GM12891 (cell line): Measurements from ENCODE around the gene TRIM38.
"Not testable (repeated sequence)": the region's sequence is repeated elsewhere in the genome, so short reads cannot be mapped to it uniquely, and the experiment has no call there.

Experiments used
- DNase-seq: peaks from one replicate; pipeline ENCODE4 v3.0.0; 2011; ENCODE audit warnings: low spot score; ENCODE audit not compliant: insufficient read length
- FAIRE-seq: peaks from 2 replicates; lab custom pipeline; 2011; peaks lifted over from hg19 to GRCh38; lab: Jason Lieb, UNC
- PAX5 ChIP-seq: IDR thresholded peaks from 2 replicates; pipeline ENCODE4 v1.6.1; 2011; ENCODE audit warnings: low read length, moderate library complexity, mild to moderate bottlenecking; ENCODE audit not compliant: insufficient read depth, severe bottlenecking
- POLR2A ChIP-seq: IDR thresholded peaks from 2 replicates; pipeline ENCODE4 v1.6.1; 2011; ENCODE audit warnings: low read depth, low read length, control low read depth
- POLR2AphosphoS5 ChIP-seq: IDR thresholded peaks from 2 replicates; pipeline ENCODE4 v1.6.1; 2011; ENCODE audit warnings: low read depth, low read length, control low read depth
- POU2F2 ChIP-seq: IDR thresholded peaks from 2 replicates; pipeline ENCODE4 v1.6.1; 2011; ENCODE audit warnings: low read depth, mild to moderate bottlenecking, control low read depth, low read length, moderate library complexity
- SPI1 ChIP-seq: IDR thresholded peaks from 2 replicates; pipeline ENCODE4 v1.6.1; 2011; ENCODE audit warnings: low read depth, low read length, control low read depth
- TAF1 ChIP-seq: IDR thresholded peaks from 2 replicates; pipeline ENCODE4 v1.6.1; 2011; ENCODE audit warnings: low read depth, low read length, control low read depth

TRIM38 gene

DNA sequence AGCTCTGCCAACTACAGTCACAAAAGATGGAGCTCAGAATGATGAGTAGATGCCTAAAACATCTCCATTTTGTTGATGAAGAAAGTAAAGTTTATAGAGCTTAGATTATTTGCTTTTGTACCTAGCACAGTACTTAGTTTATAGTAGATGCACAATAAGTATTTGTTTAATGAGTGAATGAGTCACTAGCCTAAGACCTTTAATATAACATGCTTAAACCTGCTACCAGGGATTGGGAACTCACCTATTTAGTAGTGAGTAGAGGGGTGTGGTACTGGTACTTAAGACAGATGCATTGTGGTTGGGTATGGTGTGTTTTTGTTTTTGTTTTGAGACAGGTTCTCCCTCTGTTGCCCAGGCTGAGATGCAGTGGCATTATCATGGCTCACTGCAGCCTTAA is 35.8 kb downstream of the TRIM38 start:
- TF ChIP-seq PAX5 = no peak
- TF ChIP-seq POU2F2 = no peak
- FAIRE-seq (no peak), DNase-seq (no peak)

DNA sequence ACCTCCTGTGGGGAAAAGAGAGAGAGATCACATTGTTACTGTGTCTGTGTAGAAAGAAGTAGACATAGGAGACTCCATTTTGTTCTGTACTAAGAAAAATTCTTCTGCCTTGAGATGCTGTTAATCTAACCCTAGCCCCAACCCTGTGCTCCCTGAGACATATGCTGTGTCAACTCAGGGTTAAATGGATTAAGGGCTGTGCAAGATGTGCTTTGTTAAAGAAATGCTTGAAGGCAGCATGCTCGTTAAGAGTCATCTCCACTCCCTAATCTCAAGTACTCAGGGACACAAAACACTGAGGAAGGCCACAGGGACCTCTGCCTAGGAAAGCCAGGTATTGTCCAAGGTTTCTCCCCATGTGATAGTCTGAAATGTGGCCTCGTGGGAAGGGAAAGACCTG is 36.6 kb downstream of the TRIM38 start:
- FAIRE-seq, DNase-seq: not testable (repeated sequence)

DNA sequence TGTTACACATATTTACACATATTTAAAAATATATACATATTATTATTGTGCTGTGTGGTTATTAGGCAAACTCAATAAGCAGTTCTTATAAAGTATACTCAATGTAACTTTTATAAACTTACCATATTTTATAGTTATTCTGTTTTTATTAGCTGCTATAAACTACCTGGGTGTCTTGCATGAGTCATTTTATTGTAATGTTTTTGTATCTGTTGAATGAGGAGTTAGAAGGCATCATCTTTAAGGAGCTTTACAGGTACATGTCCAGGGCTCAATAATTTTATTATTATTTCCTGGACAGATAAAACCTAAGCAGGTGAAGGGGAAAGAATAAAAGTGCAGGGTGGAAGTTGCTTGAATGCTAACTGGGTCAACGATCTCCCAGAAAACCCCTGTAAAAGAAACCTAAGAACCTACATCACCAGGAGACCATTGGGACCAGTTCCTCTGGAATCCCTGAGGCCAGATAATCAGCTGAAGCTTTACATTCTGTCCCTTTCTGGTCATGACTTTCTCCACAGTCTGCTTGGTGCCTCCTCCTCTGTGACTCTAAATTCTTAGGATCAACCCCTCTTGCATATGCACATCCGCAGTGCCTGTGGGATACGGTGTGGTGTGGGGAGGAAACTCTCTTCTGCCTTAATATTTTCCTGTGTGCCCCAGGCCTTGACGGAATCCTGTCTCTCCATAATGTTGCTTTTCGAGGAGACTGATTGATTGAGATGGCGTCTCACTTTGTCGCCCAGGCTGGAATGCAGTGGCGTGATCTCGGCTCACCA is 38.0 kb downstream of the TRIM38 start:
- TF ChIP-seq POLR2A (no peak), SPI1 (no peak), TAF1 (no peak), POLR2AphosphoS5 (no peak), POU2F2 (no peak), PAX5 (no peak)
- FAIRE-seq = no peak
- no peak for DNase-seq

DNA sequence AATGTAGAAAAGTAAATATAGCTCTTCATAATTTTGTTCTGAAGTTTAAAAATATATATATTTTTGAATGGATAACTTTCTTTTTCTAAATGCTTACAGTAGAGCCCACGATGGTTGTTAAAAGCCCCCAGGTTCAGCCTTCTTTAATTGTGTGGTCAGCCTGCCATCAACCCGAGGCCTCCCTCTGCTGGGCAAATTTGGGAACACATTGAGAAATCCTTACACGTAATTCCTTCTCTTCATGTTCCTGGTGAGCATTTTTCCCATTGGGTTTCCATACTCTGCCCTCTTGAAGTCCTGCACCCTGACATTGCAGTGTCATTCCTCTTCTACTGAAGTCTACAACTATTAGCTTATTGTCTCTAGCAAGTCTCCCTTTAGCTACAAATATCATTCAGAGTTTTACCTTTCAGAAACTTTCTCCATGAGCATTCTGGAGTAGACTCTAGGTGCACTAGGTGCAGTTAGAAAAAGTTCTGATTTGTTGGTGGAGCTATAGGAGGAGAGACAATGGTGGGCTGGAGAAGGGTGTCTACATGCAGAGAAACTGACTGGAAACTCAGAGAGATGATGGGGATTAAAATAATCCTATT is 40.6 kb downstream of the TRIM38 start:
- no peak for DNase-seq
- peak; percentile 71 for FAIRE-seq
- TF ChIP-seq TAF1 (no peak), POLR2A (no peak), SPI1 (no peak), PAX5 (no peak), POU2F2 (no peak), POLR2AphosphoS5 (no peak)

DNA sequence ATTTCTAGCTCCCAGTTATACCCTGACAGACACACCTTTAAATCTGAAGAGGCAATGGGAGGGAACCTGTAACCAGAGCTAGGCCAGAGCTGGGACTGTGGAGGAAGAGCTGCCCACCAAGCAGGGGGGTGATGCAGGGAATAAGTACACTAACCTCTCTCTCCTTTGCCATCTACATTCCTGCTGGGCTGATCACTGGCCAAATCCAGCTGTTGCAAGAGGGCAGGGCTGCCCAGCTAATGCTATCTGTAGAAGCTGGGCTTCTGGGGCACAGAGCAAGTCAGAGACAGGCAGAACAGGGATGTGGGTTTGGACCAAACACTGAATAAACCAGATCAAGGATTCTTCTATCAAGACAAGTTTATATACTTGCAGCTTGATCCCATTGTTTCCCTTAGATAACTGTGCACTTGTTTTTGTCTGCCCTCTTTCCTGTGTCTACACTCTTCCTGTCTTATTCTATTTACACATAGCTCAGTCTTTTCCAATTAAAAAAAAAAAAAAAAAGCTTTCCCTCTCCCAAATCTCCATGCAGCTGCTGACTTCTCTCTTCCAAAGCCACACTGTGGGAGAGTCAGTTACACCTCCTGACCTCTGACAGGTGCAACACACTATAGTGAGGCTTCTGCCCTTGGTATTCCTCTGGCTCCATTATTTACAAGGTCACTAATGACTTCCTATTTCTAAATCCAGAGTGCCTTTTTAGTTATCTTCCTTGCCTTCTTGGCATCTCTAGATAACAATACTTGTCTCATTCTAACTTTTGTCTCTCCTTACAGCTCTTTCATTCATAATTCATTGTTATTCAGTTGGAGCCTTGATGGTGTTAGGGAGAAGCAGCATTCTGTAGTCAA is 43.7 kb downstream of the TRIM38 start:
- no peak for FAIRE-seq
- no peak for DNase-seq
- TF ChIP-seq POLR2A = no peak
- TF ChIP-seq POU2F2 = no peak
- TF ChIP-seq POLR2AphosphoS5 = no peak
- no peak for TF ChIP-seq TAF1
- TF ChIP-seq SPI1 = no peak
- no peak for TF ChIP-seq PAX5

DNA sequence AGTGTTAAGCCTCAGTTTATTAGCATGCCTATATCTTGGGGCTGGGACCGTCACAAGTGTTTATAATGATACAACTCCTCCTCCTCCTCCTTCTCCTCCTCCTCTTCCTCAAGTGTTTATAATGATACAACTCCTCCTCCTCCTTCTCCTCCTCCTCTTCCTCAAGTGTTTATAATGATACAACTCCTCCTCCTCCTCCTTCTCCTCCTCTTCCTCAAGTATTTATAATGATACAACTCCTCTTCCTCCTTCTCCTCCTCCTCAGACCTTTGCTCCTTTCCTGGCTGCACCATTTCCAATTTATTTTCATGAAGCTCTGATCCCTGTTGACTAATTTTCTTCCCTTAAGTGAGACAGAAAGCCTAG is 44.3 kb downstream of the TRIM38 start:
- not testable (repeated sequence) for FAIRE-seq, DNase-seq

DNA sequence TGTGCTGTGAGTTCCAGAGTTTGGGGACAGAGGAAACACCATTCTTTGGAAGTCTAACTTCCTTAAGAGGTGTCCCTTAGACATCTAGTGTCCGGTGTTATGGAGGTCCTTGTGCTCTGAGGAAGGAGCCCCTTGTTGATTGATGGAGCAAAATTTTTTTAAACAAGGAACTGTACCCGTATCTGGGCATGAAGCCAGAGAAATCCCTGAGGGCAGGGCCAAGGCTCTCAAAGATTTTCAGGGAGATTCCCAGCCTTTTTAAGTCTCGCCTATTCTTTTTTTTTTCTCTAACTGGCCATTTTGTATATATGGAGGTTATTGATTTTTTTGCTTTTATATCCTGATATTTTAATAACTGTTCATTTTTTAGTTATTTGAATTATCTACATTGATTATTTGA is 45.9 kb downstream of the TRIM38 start:
- TF ChIP-seq TAF1 = no peak
- TF ChIP-seq POLR2AphosphoS5 = no peak
- no peak for TF ChIP-seq SPI1
- TF ChIP-seq PAX5 = no peak
- TF ChIP-seq POU2F2 = no peak
- TF ChIP-seq POLR2A = no peak
- FAIRE-seq (no peak), DNase-seq (no peak)

DNA sequence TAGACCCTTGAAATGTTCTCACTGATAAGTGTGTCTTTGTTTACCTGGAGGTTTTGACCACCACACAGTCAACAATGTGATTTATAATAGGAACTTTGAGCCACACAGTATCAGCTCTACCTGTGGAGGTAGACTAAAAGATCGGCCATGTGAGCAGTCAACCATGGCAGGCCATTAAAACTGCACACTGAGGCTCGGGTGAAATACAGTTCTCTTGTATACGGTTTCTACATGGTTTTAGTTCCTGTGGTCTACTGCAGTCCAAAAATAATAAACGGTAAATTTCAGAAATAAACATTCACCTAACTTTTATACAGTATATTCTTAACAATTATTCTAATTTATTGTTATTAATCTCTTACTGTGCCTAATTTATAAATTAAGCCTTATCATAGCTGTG is 47.2 kb downstream of the TRIM38 start:
- no peak for TF ChIP-seq POLR2AphosphoS5
- peak; percentile 26 for TF ChIP-seq PAX5
- DNase-seq = no peak
- no peak for FAIRE-seq

DNA sequence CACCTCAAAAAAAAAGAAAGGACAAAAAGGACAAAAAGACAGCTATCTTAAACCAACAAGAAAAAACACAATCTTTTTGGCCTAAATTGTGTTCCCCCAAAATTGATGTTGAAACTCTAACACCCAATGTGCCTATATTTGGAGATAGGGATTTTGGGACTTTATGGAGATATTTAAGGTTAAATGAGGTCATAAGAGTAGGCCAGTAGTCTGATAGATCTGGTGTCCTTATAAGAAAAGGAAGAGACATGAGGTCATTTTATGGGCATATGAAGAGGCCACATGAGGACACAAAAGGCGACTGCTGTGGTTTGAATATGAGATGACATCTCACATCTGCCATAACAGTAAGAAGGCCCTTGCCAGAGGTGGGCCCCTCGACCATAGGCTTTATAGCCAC is 49.5 kb downstream of the TRIM38 start:
- DNase-seq = no peak
- no peak for FAIRE-seq
- no peak for TF ChIP-seq POU2F2
- no peak for TF ChIP-seq POLR2A
- TF ChIP-seq PAX5 = no peak
- TF ChIP-seq SPI1 = no peak
- TF ChIP-seq POLR2AphosphoS5 = no peak
- TF ChIP-seq TAF1 = no peak

DNA sequence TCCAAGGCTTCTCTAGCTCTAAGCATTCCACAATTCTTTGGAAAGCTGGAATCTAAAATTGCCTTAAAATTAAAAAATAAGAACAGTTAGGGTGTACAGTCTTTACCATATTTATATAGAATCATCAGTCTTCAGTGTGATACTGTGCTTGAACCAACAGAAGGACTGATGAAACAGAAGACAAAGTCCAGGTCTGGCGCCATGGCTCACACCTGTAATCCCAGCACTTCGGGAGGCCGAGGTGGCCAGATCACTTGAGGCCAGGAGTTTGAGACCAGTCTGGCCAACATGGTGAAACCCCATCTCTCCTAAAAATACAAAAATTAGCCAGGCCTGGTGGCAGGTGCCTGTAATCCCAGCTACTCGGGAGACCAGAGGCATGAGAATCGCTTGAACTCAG is 51.8 kb downstream of the TRIM38 start:
- DNase-seq, FAIRE-seq: not testable (repeated sequence)

DNA sequence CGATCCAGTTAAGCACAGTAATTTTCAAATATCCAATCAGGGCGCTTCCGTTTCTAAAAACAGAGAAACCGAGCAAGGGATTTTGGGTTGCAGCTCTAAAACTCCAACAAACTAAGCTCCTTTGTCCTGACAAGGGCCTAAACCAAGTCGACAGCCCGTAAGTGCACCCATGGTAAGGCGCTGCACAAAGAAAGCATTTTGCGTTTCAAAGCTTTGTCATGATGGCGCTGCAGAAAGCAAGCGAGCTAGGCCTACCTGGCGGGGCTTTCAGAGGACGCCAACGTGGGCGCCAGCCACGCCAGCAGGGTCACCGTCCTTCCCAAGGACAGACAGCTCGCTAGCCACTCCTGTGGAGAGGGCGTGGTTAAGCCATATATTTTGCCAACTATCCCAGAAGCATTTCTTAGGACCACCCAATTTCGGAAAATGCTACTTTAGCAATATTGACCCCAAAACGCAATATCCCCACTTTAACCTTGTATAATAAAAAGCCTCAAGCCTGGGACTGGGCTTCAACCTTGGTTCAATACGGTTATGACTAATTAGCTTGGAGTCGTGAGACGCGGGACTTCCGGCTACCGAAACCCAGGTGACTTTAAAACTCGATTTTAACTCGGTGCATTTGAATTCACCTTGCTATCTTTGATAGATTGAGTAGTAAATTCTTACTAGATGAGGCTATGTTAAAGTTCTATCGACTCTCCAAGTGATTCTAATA is 53.8 kb downstream of the TRIM38 start:
- no peak for FAIRE-seq
- DNase-seq = no peak
- TF ChIP-seq TAF1 (no peak), POLR2AphosphoS5 (no peak), POU2F2 (no peak), POLR2A (no peak), SPI1 (no peak), PAX5 (no peak)
